DMS79 treated with DMSO at 0.1 percent for 48 hours (cell line): ENCODE results near the gene GUSB.
A peak's percentile ranks its signal among the peaks of the same experiment; 100 is the strongest.
"Not testable (repeated sequence)": the region's sequence is repeated elsewhere in the genome, so short reads cannot be mapped to it uniquely, and the experiment has no call there.

Experiments
- DNase-seq: peaks from one replicate; lab custom pipeline; 2025; lab: John Stamatoyannopoulos, UW

The GUSB gene

GRCh38 chr7:65981965-65982792 is at the start of gene GUSB:
GUSB (minus strand) TSS chr7:65982213; CDS start chr7:65982183, 30 bp downstream.
- DNase-seq, result peak; percentile 88

- not testable (repeated sequence) for DNase-seq
These were observed 46.3 kb upstream of the GUSB start for GRCh38 chr7:66028342-66028741.

- no peak for DNase-seq
These were observed 34.1 kb upstream of the GUSB start for GRCh38 chr7:66016131-66016461.

GRCh38 chr7:66015440-66016130 is 33.6 kb upstream of the GUSB start:
- DNase-seq, result no peak

- no peak for DNase-seq
These were observed 31.9 kb upstream of the GUSB start for GRCh38 chr7:66013938-66014337.

GRCh38 chr7:66007232-66007631 is 25.2 kb upstream of the GUSB start:
- DNase-seq, result no peak

GRCh38 chr7:66005115-66005671 is 23.2 kb upstream of the GUSB start:
- DNase-seq, result not testable (repeated sequence)

- DNase-seq, result not testable (repeated sequence)
These were observed 18.9 kb upstream of the GUSB start for GRCh38 chr7:66000823-66001417.

- DNase-seq, result not testable (repeated sequence)
These were observed 13.0 kb upstream of the GUSB start for GRCh38 chr7:65994984-65995383.

GRCh38 chr7:65992526-65992925 is 10.5 kb upstream of the GUSB start:
- DNase-seq, result no peak

GRCh38 chr7:65991829-65992228 is 9.8 kb upstream of the GUSB start:
- DNase-seq, result not testable (repeated sequence)

- no peak for DNase-seq
These were observed 7.7 kb upstream of the GUSB start for GRCh38 chr7:65989694-65990080.

- not testable (repeated sequence) for DNase-seq
These were observed 6.5 kb upstream of the GUSB start for GRCh38 chr7:65988503-65988902.

GRCh38 chr7:65988084-65988483 is 6.1 kb upstream of the GUSB start:
- no peak for DNase-seq

- DNase-seq, result no peak
These were observed 2.1 kb upstream of the GUSB start for GRCh38 chr7:65983965-65984658.

- DNase-seq, result no peak
These were observed 1.3 kb downstream of the GUSB start for GRCh38 chr7:65980478-65981250.

GRCh38 chr7:65979583-65980477 is 2.2 kb downstream of the GUSB start:
- DNase-seq, result no peak

GRCh38 chr7:65978891-65979582 is 3.0 kb downstream of the GUSB start:
- no peak for DNase-seq

- DNase-seq, result no peak
These were observed 5.3 kb downstream of the GUSB start for GRCh38 chr7:65976659-65977196.
